CD4-positive, alpha-beta T cell (primary cell): Measurements from ENCODE around the gene CLDN20. TPM values are rescaled to one million over a fixed set of nuclear protein-coding genes. Genes with fewer than 3 reads are reported as not detected.

Experiments used
- ATAC-seq: fragments of 200-7000 bp; cut with Tn5 transposase; one replicate; pipeline ENCODE4 v1.10.0; 2022; ENCODE audit warnings: mild to moderate bottlenecking; ENCODE audit not compliant: poor library complexity
- CTCF ChIA-PET: fragments of 350-600 bp; sonication (Branson Sonifier 250); formaldehyde crosslinking; loops from one replicate; lab custom pipeline; 2021; ENCODE audit warnings: antibody characterized with exemption, inconsistent platforms; lab: Charles Lee
- POLR2A ChIA-PET: fragments of 350-600 bp; sonication (Branson Sonifier 250); formaldehyde crosslinking; loops from one replicate; lab custom pipeline; 2021; ENCODE audit warnings: antibody characterized with exemption, inconsistent platforms; lab: Charles Lee
- DNase-seq, 14 experiments: peaks; one replicate each; pipeline ENCODE4 v3.0.0-alpha.2; 2013 to 2020; ENCODE audit warnings: mixed read lengths in 2 of 14
- H3K27ac ChIP-seq, 2 donors: one replicate each; pipeline versions ENCODE4 v1.5.1 to v1.7.0; 2013; ENCODE audit warnings: low read length in 2 of 2, low read depth in 1 of 2, mild to moderate bottlenecking in 1 of 2
- H3K27me3 ChIP-seq, 2 experiments: 1 replicate in 1 of 2; 2 replicates in 1 of 2; pipeline versions ENCODE4 v1.6.1 to v1.7.0; 2013; ENCODE audit warnings: low read length in 2 of 2, control low read depth in 1 of 2, mild to moderate bottlenecking in 1 of 2, moderate library complexity in 1 of 2; ENCODE audit not compliant: insufficient read depth in 2 of 2, control insufficient read depth in 1 of 2
- H3K36me3 ChIP-seq: one replicate; pipeline ENCODE4 v1.6.1; 2013; ENCODE audit warnings: low read length, control low read depth; ENCODE audit not compliant: insufficient read depth
- H3K4me1 ChIP-seq: one replicate; pipeline ENCODE4 v1.6.1; 2013; ENCODE audit warnings: low read length, control low read depth; ENCODE audit not compliant: insufficient read depth
- H3K4me3 ChIP-seq: one replicate; pipeline ENCODE4 v1.5.1; 2013; ENCODE audit warnings: mild to moderate bottlenecking, low read length, moderate library complexity
- H3K9me3 ChIP-seq, 2 experiments: 1 replicate in 1 of 2; 2 replicates in 1 of 2; pipeline versions ENCODE4 v1.6.1 to v1.7.0; 2013; ENCODE audit warnings: low read length in 2 of 2, mild to moderate bottlenecking in 2 of 2, control low read depth in 1 of 2, moderate library complexity in 1 of 2; ENCODE audit not compliant: control insufficient read depth in 1 of 2, insufficient read depth in 1 of 2
- H3K27ac Mint-ChIP-seq: one replicate; pipeline ENCODE4 v1.8.0; 2020; ENCODE audit warnings: mixed read lengths
- H3K27me3 Mint-ChIP-seq: one replicate; pipeline ENCODE4 v1.8.0; 2021; ENCODE audit warnings: mixed read lengths
- H3K36me3 Mint-ChIP-seq: one replicate; pipeline ENCODE4 v1.8.0; 2021; ENCODE audit warnings: low read depth, mixed read lengths
- H3K4me1 Mint-ChIP-seq: one replicate; pipeline ENCODE4 v1.8.0; 2021; ENCODE audit warnings: low read depth, mixed read lengths
- H3K4me3 Mint-ChIP-seq: one replicate; pipeline ENCODE4 v1.8.0; 2020; ENCODE audit warnings: mild to moderate bottlenecking, mixed read lengths
- H3K9me3 Mint-ChIP-seq: one replicate; pipeline ENCODE4 v1.8.0; 2020; ENCODE audit warnings: mixed read lengths
- intact Hi-C, 2 experiments: fragments of 100-400 bp; cut with DNase I in 1 of 2; cut with micrococcal nuclease in 1 of 2; formaldehyde crosslinking; loops; one replicate each; pipeline versions ENCODE4 v1.15.1 to v1.9.0; 2023 to 2025; cut with DNase I, micrococcal nuclease
- total RNA-seq, 174 experiments: library from RNA in 2 of 174; stranded (reverse) in 2 of 174; gene quantifications; one replicate each; pipeline ENCODE4 v1.2.3 and lab custom pipeline; 2021 to 2026
- TF ChIP-seq, protein P1 (sequence below): fragments of 200-600 bp; IDR thresholded peaks from one replicate; pipeline ENCODE4 v1.8.0; 2022; ENCODE audit warnings: antibody characterized with exemption, mild to moderate bottlenecking

Gene CLDN20
- total RNA-seq, 2 experiments from 2014 or later: not detected

DNA sequence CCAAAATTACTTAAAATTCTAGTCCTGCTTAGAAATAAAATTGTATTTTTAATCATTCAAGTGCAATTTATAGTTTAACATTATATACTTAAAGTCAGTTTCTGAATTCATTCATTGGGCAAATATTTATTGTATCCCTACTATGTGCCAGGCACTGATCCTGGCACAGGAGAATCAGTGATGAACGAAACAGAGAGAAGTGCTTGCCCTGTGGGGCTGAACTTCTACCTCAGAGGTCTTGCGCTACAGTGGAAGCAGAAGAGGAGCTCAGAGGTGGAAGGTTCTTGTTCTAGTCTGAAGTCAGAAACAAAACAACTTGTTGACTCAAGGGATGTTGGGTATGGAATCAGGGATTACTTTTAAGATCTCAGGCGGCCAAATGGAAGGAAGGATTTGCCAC, 6.0 kb downstream of the CLDN20 start:
- Mint-ChIP-seq H3K36me3 (peaks cover 59% of the 10 kb centered on the region), H3K27ac (no peak overlapping the region), H3K4me1 (peaks cover 20% of the 10 kb centered on the region), H3K9me3 (no peaks in the 10 kb centered on the region), H3K27me3 (no peaks in the 10 kb centered on the region), H3K4me3 (no peak overlapping the region)
- POLR2A ChIA-PET: interaction anchor here (0.7 kb wide), 1 partner anchor 10 kb away, joined by 3 read pairs; no protein-coding TSS in a partner anchor
- no peaks in the 10 kb centered on the region for H3K4me1 ChIP-seq
- DNase-seq (no peak), ATAC-seq (no peak)
- H3K36me3 ChIP-seq: peaks cover 19% of the 10 kb centered on the region
- CTCF ChIA-PET: interaction anchor here (1.1 to 1.4 kb wide), 2 partner anchors 19 to 341 kb away, joined by 3 to 4 read pairs; no protein-coding TSS in a partner anchor
- H3K4me3 ChIP-seq: no peak overlapping the region
- no peaks in the 10 kb centered on the region for H3K9me3 ChIP-seq
- intact Hi-C loops: no loop called here
- TF ChIP-seq, protein P1, sequence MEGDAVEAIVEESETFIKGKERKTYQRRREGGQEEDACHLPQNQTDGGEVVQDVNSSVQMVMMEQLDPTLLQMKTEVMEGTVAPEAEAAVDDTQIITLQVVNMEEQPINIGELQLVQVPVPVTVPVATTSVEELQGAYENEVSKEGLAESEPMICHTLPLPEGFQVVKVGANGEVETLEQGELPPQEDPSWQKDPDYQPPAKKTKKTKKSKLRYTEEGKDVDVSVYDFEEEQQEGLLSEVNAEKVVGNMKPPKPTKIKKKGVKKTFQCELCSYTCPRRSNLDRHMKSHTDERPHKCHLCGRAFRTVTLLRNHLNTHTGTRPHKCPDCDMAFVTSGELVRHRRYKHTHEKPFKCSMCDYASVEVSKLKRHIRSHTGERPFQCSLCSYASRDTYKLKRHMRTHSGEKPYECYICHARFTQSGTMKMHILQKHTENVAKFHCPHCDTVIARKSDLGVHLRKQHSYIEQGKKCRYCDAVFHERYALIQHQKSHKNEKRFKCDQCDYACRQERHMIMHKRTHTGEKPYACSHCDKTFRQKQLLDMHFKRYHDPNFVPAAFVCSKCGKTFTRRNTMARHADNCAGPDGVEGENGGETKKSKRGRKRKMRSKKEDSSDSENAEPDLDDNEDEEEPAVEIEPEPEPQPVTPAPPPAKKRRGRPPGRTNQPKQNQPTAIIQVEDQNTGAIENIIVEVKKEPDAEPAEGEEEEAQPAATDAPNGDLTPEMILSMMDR: no peak
- no peak overlapping the region for H3K27ac ChIP-seq
- H3K27me3 ChIP-seq: no peaks in the 10 kb centered on the region

DNA sequence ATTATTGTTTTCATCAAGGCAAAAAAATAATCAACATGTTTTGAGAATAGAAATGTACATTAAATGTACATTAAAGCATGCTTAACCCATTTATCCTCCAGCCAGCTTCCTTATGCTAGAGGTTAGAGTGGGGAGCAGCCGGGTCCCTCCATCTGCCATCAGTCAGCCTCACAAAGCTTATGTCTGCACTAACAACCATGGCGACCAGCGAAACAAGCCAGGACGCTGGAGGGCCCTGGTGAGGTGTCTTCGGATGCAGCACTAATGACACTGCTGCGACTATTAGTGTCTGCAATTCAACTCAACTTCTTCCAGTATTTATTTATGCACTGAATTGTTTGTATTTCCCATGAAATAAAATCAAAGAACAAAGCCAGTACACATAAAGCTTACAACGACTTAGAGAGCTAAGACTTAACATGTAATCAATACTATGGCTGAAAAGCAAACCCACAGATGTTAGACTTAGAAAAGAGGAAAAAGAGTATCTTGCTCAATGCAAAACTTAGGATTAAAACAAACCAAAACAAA, 6.8 kb downstream of the CLDN20 start:
- no peak overlapping the region for H3K4me3 ChIP-seq
- TF ChIP-seq, protein P1: no peak
- H3K9me3 ChIP-seq: no peaks in the 10 kb centered on the region
- ChIA-PET CTCF (interaction anchor here (1.1 to 1.4 kb wide), 4 partner anchors 18 to 342 kb away, joined by 3 to 4 read pairs (median 3); no protein-coding TSS in a partner anchor), POLR2A (interaction anchor here (0.7 kb wide), 1 partner anchor 9 kb away, joined by 3 read pairs; no protein-coding TSS in a partner anchor)
- H3K27ac ChIP-seq: no peak overlapping the region
- DNase-seq (no peak), ATAC-seq (no peak)
- Mint-ChIP-seq H3K36me3 (peaks cover 56% of the 10 kb centered on the region), H3K4me1 (peaks cover 24% of the 10 kb centered on the region), H3K27ac (no peak overlapping the region), H3K4me3 (no peak overlapping the region), H3K9me3 (no peaks in the 10 kb centered on the region), H3K27me3 (no peaks in the 10 kb centered on the region)
- H3K36me3 ChIP-seq: peaks cover 18% of the 10 kb centered on the region
- intact Hi-C loops: no loop called here
- no peaks in the 10 kb centered on the region for H3K4me1 ChIP-seq
- no peaks in the 10 kb centered on the region for H3K27me3 ChIP-seq

GRCh38 chr6:155271145-155271544, 7.3 kb downstream of the CLDN20 start:
- ChIA-PET CTCF (interaction anchor here (1.2 to 1.4 kb wide), 2 partner anchors 19 to 94 kb away, joined by 3 read pairs; no protein-coding TSS in a partner anchor), POLR2A (no interaction called here)
- ATAC-seq (no peak), DNase-seq (no peak)
- H3K4me1 ChIP-seq: no peaks in the 10 kb centered on the region
- H3K4me3 ChIP-seq: no peak overlapping the region
- H3K27ac ChIP-seq: no peak overlapping the region
- H3K9me3 Mint-ChIP-seq: no peaks in the 10 kb centered on the region
- H3K27me3 Mint-ChIP-seq: no peaks in the 10 kb centered on the region
- no peak overlapping the region for H3K27ac Mint-ChIP-seq
- peaks cover 56% of the 10 kb centered on the region for H3K36me3 Mint-ChIP-seq
- H3K36me3 ChIP-seq: peaks cover 24% of the 10 kb centered on the region
- peaks cover 25% of the 10 kb centered on the region for H3K4me1 Mint-ChIP-seq
- H3K9me3 ChIP-seq: no peaks in the 10 kb centered on the region
- no peak overlapping the region for H3K4me3 Mint-ChIP-seq
- TF ChIP-seq, protein P1: no peak
- no peaks in the 10 kb centered on the region for H3K27me3 ChIP-seq
- intact Hi-C loops: no loop called here
